Panc1 (cell line): Measurements from ENCODE around the gene RPL37A. TPM values are rescaled to one million over a fixed set of nuclear protein-coding genes. Genes with fewer than 3 reads are reported as not detected.

Experiments used
- ATAC-seq: fragments of 200-7000 bp; cut with Tn5 transposase; 2 replicates; pipeline ENCODE4 v1.9.1; 2020; ENCODE audit warnings: mild to moderate bottlenecking, moderate library complexity
- BruUV-seq: library from RNA; stranded (reverse); fragments of 400-500 nt; replicated peaks from 2 replicates; lab custom pipeline; 2021; lab: Mats Ljungman, UMichigan
- CTCF ChIA-PET: fragments of 300-600 bp; sonication (Branson Sonifier 250); formaldehyde crosslinking; loops from one replicate; lab custom pipeline; 2022; ENCODE audit warnings: antibody characterized with exemption; lab: Charles Lee
- POLR2A ChIA-PET: fragments of 300-600 bp; sonication (Branson Sonifier 250); formaldehyde crosslinking; loops from one replicate; lab custom pipeline; 2022; ENCODE audit warnings: antibody characterized with exemption; lab: Charles Lee
- DNase-seq: peaks from one replicate; pipeline ENCODE4 v3.0.0-alpha.2; 2010; ENCODE audit warnings: low read depth, low spot score
- H3K27ac ChIP-seq: 2 replicates; pipeline ENCODE4 v1.5.1; 2011; ENCODE audit warnings: mild to moderate bottlenecking, low read length, inconsistent platforms
- H3K27me3 ChIP-seq: fragments of 200-500 bp; sonication (Bioruptor generic); 2 replicates; pipeline ENCODE4 v1.6.0; 2014; ENCODE audit warnings: low read length, inconsistent platforms; ENCODE audit not compliant: control insufficient read depth, insufficient read depth
- H3K36me3 ChIP-seq: fragments of 200-500 bp; sonication (Bioruptor generic); 2 replicates; pipeline ENCODE4 v1.5.1; 2014; ENCODE audit warnings: inconsistent platforms, mild to moderate bottlenecking, low read length, moderate library complexity; ENCODE audit not compliant: control insufficient read depth, insufficient read depth
- H3K4me1 ChIP-seq: 2 replicates; pipeline ENCODE4 v1.5.1; 2011; ENCODE audit warnings: inconsistent platforms, mild to moderate bottlenecking, low read length, moderate library complexity; ENCODE audit not compliant: control insufficient read depth, insufficient read depth
- H3K4me3 ChIP-seq, 2 experiments: 2 replicates each; pipeline ENCODE4 v1.5.1; 2011 to 2012; ENCODE audit warnings: low read depth in 2 of 2, low read length in 2 of 2, mild to moderate bottlenecking in 2 of 2, inconsistent platforms in 1 of 2, moderate library complexity in 1 of 2
- H3K9me3 ChIP-seq: fragments of 200-500 bp; sonication (Bioruptor generic); 2 replicates; pipeline ENCODE4 v1.5.1; 2014; ENCODE audit warnings: low read depth, mild to moderate bottlenecking, inconsistent platforms, low read length, moderate library complexity; ENCODE audit not compliant: control insufficient read depth, insufficient read depth
- POLR2AphosphoS5 ChIP-seq: IDR thresholded peaks from 2 replicates; pipeline ENCODE4 v1.6.1; 2012; ENCODE audit warnings: mild to moderate bottlenecking, low read depth, low read length, moderate library complexity
- SIN3A ChIP-seq: IDR thresholded peaks from 2 replicates; pipeline ENCODE4 v1.6.1; 2012; ENCODE audit warnings: low read depth, mild to moderate bottlenecking, low read length, moderate library complexity, borderline replicate concordance; ENCODE audit not compliant: insufficient read depth
- TCF7L2 ChIP-seq: IDR thresholded peaks from 2 replicates; pipeline ENCODE4 v1.6.1; 2011; ENCODE audit warnings: mild to moderate bottlenecking, low read depth, low read length, inconsistent platforms
- in situ Hi-C: cut with HindIII; loops from 2 replicates; pipeline ENCODE4 v1.10.0; 2016; ENCODE audit warnings: low sequenced_read_pairs, low pct_unique_long_range_greater_than_20kb
- intact Hi-C: fragments of 100-400 bp; cut with micrococcal nuclease; formaldehyde crosslinking; loops from one replicate; pipeline ENCODE4 v1.10.0; 2022; ENCODE audit not compliant: unreplicated experiment
- total RNA-seq: library from RNA; stranded (reverse); gene quantifications from one replicate; pipeline ENCODE4 v1.2.1, GENCODE V29; 2021; ENCODE audit not compliant: unreplicated experiment
- TF ChIP-seq, protein P1 (sequence below), 2 experiments: IDR thresholded peaks; 2 replicates each; pipeline ENCODE4 v1.6.1; 2011 to 2012; ENCODE audit warnings: low read depth in 2 of 2, control low read depth in 1 of 2, low read length in 1 of 2, mild to moderate bottlenecking in 1 of 2, moderate library complexity in 1 of 2; ENCODE audit not compliant: insufficient read depth in 1 of 2
- TF ChIP-seq, protein P2 (sequence below): fragments of 450-650 bp; IDR thresholded peaks from 2 replicates; pipeline ENCODE4 v1.5.1; 2017; ENCODE audit warnings: mild to moderate bottlenecking

The RPL37A gene
- total RNA-seq, 1 experiment from 2014 or later = 1,826 TPM

DNA sequence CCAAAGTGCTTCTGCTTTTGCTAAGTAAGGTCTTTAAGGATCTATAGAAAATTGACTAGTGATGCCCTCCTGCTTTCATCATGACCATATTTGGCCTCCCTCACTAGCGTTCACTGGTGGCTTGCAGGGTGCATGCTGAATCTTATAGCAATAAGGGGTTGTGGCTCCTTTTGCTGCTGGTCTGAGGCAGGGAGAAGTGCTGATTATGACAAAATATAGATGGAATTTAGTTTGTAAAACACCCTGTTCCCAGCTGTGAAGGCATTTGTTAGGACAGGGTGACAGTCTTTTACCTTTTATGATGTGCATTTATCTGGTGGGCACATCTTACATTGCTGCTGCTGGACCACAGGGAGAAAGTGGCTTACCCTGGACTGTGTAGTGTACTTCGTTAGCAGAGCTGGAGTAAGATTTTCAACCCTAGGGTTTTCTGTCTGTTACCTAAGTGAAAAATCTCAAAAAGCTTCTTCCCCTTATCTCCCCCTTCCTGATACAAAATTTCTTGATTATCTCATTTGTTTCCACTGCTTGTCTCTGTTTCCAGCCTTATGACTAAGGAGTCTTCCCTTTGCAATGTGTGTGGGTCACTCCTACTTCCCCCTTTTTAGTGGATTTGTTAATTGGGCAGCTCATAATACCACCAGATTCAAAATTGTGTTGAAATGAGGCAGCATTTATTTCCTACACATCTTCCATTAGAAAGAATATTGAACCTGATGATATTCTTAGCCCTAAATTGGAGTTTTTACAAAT is 21.2 kb upstream of the RPL37A start:
- Histone ChIP-seq H3K4me1 (no peaks in the 10 kb centered on the region), H3K36me3 (peaks cover 6% of the 10 kb centered on the region), H3K9me3 (no peaks in the 10 kb centered on the region), H3K4me3 (no peak overlapping the region), H3K27ac (no peak overlapping the region), H3K27me3 (no peaks in the 10 kb centered on the region)
- ChIA-PET POLR2A (no interaction called here), CTCF (no interaction called here)
- no TSS peak for BruUV-seq
- ATAC-seq (no peak), DNase-seq (no peak)
- in situ Hi-C loops (no loop called here), intact Hi-C loops (no loop called here)
- no peak for TF ChIP-seq POLR2AphosphoS5
- no peak for TF ChIP-seq TCF7L2
- TF ChIP-seq SIN3A = no peak
- TF ChIP-seq, protein P1, sequence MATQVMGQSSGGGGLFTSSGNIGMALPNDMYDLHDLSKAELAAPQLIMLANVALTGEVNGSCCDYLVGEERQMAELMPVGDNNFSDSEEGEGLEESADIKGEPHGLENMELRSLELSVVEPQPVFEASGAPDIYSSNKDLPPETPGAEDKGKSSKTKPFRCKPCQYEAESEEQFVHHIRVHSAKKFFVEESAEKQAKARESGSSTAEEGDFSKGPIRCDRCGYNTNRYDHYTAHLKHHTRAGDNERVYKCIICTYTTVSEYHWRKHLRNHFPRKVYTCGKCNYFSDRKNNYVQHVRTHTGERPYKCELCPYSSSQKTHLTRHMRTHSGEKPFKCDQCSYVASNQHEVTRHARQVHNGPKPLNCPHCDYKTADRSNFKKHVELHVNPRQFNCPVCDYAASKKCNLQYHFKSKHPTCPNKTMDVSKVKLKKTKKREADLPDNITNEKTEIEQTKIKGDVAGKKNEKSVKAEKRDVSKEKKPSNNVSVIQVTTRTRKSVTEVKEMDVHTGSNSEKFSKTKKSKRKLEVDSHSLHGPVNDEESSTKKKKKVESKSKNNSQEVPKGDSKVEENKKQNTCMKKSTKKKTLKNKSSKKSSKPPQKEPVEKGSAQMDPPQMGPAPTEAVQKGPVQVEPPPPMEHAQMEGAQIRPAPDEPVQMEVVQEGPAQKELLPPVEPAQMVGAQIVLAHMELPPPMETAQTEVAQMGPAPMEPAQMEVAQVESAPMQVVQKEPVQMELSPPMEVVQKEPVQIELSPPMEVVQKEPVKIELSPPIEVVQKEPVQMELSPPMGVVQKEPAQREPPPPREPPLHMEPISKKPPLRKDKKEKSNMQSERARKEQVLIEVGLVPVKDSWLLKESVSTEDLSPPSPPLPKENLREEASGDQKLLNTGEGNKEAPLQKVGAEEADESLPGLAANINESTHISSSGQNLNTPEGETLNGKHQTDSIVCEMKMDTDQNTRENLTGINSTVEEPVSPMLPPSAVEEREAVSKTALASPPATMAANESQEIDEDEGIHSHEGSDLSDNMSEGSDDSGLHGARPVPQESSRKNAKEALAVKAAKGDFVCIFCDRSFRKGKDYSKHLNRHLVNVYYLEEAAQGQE (IDR thresholded peaks at IDR 0.05; ENCODE audit: insufficient read depth in 1 of 2, low read depth in 2 of 2, low read length in 1 of 2) = no peak
- TF ChIP-seq, protein P2, sequence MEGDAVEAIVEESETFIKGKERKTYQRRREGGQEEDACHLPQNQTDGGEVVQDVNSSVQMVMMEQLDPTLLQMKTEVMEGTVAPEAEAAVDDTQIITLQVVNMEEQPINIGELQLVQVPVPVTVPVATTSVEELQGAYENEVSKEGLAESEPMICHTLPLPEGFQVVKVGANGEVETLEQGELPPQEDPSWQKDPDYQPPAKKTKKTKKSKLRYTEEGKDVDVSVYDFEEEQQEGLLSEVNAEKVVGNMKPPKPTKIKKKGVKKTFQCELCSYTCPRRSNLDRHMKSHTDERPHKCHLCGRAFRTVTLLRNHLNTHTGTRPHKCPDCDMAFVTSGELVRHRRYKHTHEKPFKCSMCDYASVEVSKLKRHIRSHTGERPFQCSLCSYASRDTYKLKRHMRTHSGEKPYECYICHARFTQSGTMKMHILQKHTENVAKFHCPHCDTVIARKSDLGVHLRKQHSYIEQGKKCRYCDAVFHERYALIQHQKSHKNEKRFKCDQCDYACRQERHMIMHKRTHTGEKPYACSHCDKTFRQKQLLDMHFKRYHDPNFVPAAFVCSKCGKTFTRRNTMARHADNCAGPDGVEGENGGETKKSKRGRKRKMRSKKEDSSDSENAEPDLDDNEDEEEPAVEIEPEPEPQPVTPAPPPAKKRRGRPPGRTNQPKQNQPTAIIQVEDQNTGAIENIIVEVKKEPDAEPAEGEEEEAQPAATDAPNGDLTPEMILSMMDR = no peak

DNA sequence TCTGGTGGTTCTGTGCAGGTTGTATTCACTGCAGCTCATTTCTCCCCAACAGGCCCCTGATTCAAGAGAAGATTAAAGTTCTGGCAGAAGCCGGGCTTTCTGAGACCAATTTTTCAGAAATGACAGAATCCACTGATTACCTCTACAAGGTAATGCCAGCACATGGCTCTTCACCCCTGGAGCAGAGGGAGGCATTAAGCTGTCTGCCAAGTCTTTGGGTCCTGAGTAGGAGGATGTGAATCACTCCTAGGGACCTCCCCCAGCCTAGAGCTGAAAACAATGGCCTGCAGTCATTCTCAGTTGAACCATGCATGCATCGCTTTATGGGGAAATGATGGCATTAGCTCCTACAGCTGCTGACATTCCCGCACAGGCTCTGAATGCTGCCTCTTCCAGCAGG is 20.5 kb upstream of the RPL37A start:
- in situ Hi-C loops = no loop called here
- Histone ChIP-seq H3K27me3 (no peaks in the 10 kb centered on the region), H3K4me3 (no peak overlapping the region), H3K27ac (no peak overlapping the region), H3K9me3 (no peaks in the 10 kb centered on the region), H3K36me3 (peaks cover 9% of the 10 kb centered on the region), H3K4me1 (no peaks in the 10 kb centered on the region)
- intact Hi-C loops = no loop called here
- DNase-seq (no peak), ATAC-seq (peak; percentile 90)
- TF ChIP-seq SIN3A = no peak
- no peak for TF ChIP-seq POLR2AphosphoS5
- TF ChIP-seq, protein P1 (IDR thresholded peaks at IDR 0.05; ENCODE audit: insufficient read depth in 1 of 2, low read depth in 2 of 2, low read length in 1 of 2) = no peak
- TF ChIP-seq TCF7L2 = no peak
- TF ChIP-seq, protein P2 = no peak
- POLR2A ChIA-PET = no interaction called here
- CTCF ChIA-PET = no interaction called here
- no TSS peak for BruUV-seq
